H9 (cell line): ENCODE results near the gene KAZN. TPM values are rescaled to one million over a fixed set of nuclear protein-coding genes. Genes with fewer than 3 reads are reported as not detected.

Source experiments
- DNase-seq: peaks from one replicate; pipeline ENCODE4 v3.0.0-alpha.2; 2017
- H2AFZ ChIP-seq: one replicate; pipeline ENCODE4 v1.6.1; 2013; ENCODE audit warnings: mild to moderate bottlenecking, low read length, control low read depth, moderate library complexity
- H2AK5ac ChIP-seq: 2 replicates; pipeline ENCODE4 v1.6.1; 2013; ENCODE audit warnings: low read length, control low read depth, mixed read lengths; ENCODE audit not compliant: insufficient read length
- H2BK120ac ChIP-seq: one replicate; pipeline ENCODE4 v1.6.1; 2013; ENCODE audit warnings: low read depth, mild to moderate bottlenecking, low read length, control low read depth, inconsistent platforms; ENCODE audit not compliant: poor library complexity, severe bottlenecking
- H2BK12ac ChIP-seq: 2 replicates; pipeline ENCODE4 v1.6.1; 2013; ENCODE audit warnings: low read length, control low read depth, mixed read lengths, low read depth; ENCODE audit not compliant: insufficient read length
- H2BK15ac ChIP-seq: 2 replicates; pipeline ENCODE4 v1.6.1; 2013; ENCODE audit warnings: low read depth, low read length, control low read depth
- H2BK20ac ChIP-seq: one replicate; pipeline ENCODE4 v1.6.1; 2013; ENCODE audit warnings: low read depth, mild to moderate bottlenecking, low read length, control low read depth, inconsistent platforms; ENCODE audit not compliant: poor library complexity, severe bottlenecking
- H2BK5ac ChIP-seq: 2 replicates; pipeline ENCODE4 v1.6.1; 2013; ENCODE audit warnings: low read length, control low read depth, mixed read lengths; ENCODE audit not compliant: insufficient read length
- H3K14ac ChIP-seq: 2 replicates; pipeline ENCODE4 v1.6.1; 2013; ENCODE audit warnings: low read length, control low read depth; ENCODE audit not compliant: insufficient read depth
- H3K18ac ChIP-seq: 2 replicates; pipeline ENCODE4 v1.6.1; 2013; ENCODE audit warnings: low read depth, mild to moderate bottlenecking, mixed read lengths, low read length, control low read depth; ENCODE audit not compliant: insufficient read length
- H3K23ac ChIP-seq: 2 replicates; pipeline ENCODE4 v1.6.1; 2013; ENCODE audit warnings: low read length, control low read depth, mixed read lengths, low read depth; ENCODE audit not compliant: insufficient read length
- H3K23me2 ChIP-seq: 2 replicates; pipeline ENCODE4 v1.6.1; 2013; ENCODE audit warnings: low read depth, mild to moderate bottlenecking, mixed read lengths, low read length, control low read depth; ENCODE audit not compliant: insufficient read length, poor library complexity, severe bottlenecking
- H3K27ac ChIP-seq: 2 replicates; pipeline ENCODE4 v1.5.1; 2013; ENCODE audit warnings: low read length, control low read depth, mixed read lengths, low read depth; ENCODE audit not compliant: insufficient read length
- H3K27me3 ChIP-seq: 2 replicates; pipeline ENCODE4 v1.6.1; 2013; ENCODE audit warnings: low read length, control low read depth, inconsistent platforms; ENCODE audit not compliant: insufficient read depth
- H3K4ac ChIP-seq: 2 replicates; pipeline ENCODE4 v1.6.1; 2013; ENCODE audit warnings: low read depth, mild to moderate bottlenecking, control low read depth, inconsistent platforms, low read length, moderate library complexity
- H3K4me1 ChIP-seq: 2 replicates; pipeline ENCODE4 v1.6.1; 2013; ENCODE audit warnings: low read length, control low read depth, inconsistent platforms; ENCODE audit not compliant: insufficient read depth
- H3K4me2 ChIP-seq: 2 replicates; pipeline ENCODE4 v1.6.1; 2013; ENCODE audit warnings: low read length, control low read depth, mixed read lengths; ENCODE audit not compliant: insufficient read length, insufficient read depth
- H3K56ac ChIP-seq: 2 replicates; pipeline ENCODE4 v1.6.1; 2013; ENCODE audit warnings: low read depth, mild to moderate bottlenecking, mixed read lengths, low read length, control low read depth; ENCODE audit not compliant: insufficient read length
- H3K79me1 ChIP-seq: 2 replicates; pipeline ENCODE4 v1.6.1; 2013; ENCODE audit warnings: low read depth, mild to moderate bottlenecking, moderate library complexity, low read length, control low read depth, inconsistent platforms; ENCODE audit not compliant: insufficient read depth, poor library complexity, severe bottlenecking
- H3K79me2 ChIP-seq: 2 replicates; pipeline ENCODE4 v1.6.1; 2013; ENCODE audit warnings: low read length, control low read depth, inconsistent platforms; ENCODE audit not compliant: insufficient read depth
- H3K9ac ChIP-seq: 2 replicates; pipeline ENCODE4 v1.6.1; 2013; ENCODE audit warnings: low read length, control low read depth, mixed read lengths; ENCODE audit not compliant: insufficient read length; ENCODE audit errors: extremely low read depth
- H3K9me3 ChIP-seq: one replicate; pipeline ENCODE4 v1.6.1; 2013; ENCODE audit warnings: low read depth, low read length, inconsistent platforms; ENCODE audit not compliant: control insufficient read depth
- H3T11ph ChIP-seq: one replicate; pipeline ENCODE4 v1.6.1; 2013; ENCODE audit warnings: mild to moderate bottlenecking, low read length, control low read depth, inconsistent platforms
- H4K20me1 ChIP-seq: one replicate; pipeline ENCODE4 v1.6.1; 2013; ENCODE audit not compliant: control insufficient read depth, insufficient read length, insufficient read depth
- H4K5ac ChIP-seq: 2 replicates; pipeline ENCODE4 v1.6.1; 2013; ENCODE audit warnings: low read depth, mild to moderate bottlenecking, mixed read lengths, low read length, control low read depth; ENCODE audit not compliant: insufficient read length
- H4K8ac ChIP-seq: replicated peaks from 2 replicates; pipeline ENCODE4 v1.6.1; 2013; ENCODE audit warnings: low read length, control low read depth, mixed read lengths, low read depth; ENCODE audit not compliant: insufficient read length
- H4K91ac ChIP-seq: 2 replicates; pipeline ENCODE4 v1.6.1; 2013; ENCODE audit warnings: low read depth, mild to moderate bottlenecking, moderate library complexity, mixed read lengths, low read length, control low read depth; ENCODE audit not compliant: insufficient read length
- H3K27ac Mint-ChIP-seq, 3 experiments: 2 replicates in 2 of 3; 3 replicates in 1 of 3; pipeline ENCODE4 v1.8.0; 2020 to 2021; ENCODE audit warnings: mixed read lengths in 3 of 3, mild to moderate bottlenecking in 1 of 3, moderate library complexity in 1 of 3
- H3K27me3 Mint-ChIP-seq: 2 replicates; pipeline ENCODE4 v1.8.0; 2021; ENCODE audit warnings: low read depth, mild to moderate bottlenecking, moderate library complexity, mixed read lengths
- H3K36me3 Mint-ChIP-seq, 3 experiments: 2 replicates in 2 of 3; 3 replicates in 1 of 3; pipeline ENCODE4 v1.8.0; 2020 to 2021; ENCODE audit warnings: low read depth in 3 of 3, mixed read lengths in 3 of 3; ENCODE audit not compliant: insufficient read depth in 1 of 3
- H3K4me1 Mint-ChIP-seq, 2 experiments: 2 replicates each; pipeline ENCODE4 v1.8.0; 2020; ENCODE audit warnings: mixed read lengths in 2 of 2
- H3K4me3 Mint-ChIP-seq, 2 experiments: 2 replicates in 1 of 2; 3 replicates in 1 of 2; pipeline ENCODE4 v1.8.0; 2020 to 2021; ENCODE audit warnings: mild to moderate bottlenecking in 2 of 2, mixed read lengths in 2 of 2, moderate library complexity in 1 of 2
- H3K9me3 Mint-ChIP-seq, 2 experiments: 2 replicates in 1 of 2; 3 replicates in 1 of 2; pipeline ENCODE4 v1.8.0; 2020; ENCODE audit warnings: mild to moderate bottlenecking in 2 of 2, mixed read lengths in 2 of 2, moderate library complexity in 1 of 2
- WGBS: extraction: QIAGEN DNeasy Blood & Tissue Kit; methylation state at CpG from one replicate; pipeline ENCODE4 v1.1.7; 2013; ENCODE audit warnings: missing lambda C conversion rate, low lambda C conversion rate, mixed read lengths; ENCODE audit not compliant: insufficient read length; ENCODE audit errors: extremely low coverage; 5-methylcytosine and 5-hydroxymethylcytosine counted together
- total RNA-seq: library from RNA; stranded (reverse); gene quantifications from 2 replicates; pipeline ENCODE4 v1.2.1, GENCODE V29; 2021
- TF ChIP-seq, protein P1 (sequence below): fragments of 200-600 bp; sonication (generic); conservative IDR thresholded peaks from 3 replicates; pipeline ENCODE4 v1.8.0; 2021; ENCODE audit warnings: antibody characterized with exemption, mild to moderate bottlenecking

KAZN gene
- total RNA-seq, 1 experiment from 2014 or later = 7.6 TPM

DNA sequence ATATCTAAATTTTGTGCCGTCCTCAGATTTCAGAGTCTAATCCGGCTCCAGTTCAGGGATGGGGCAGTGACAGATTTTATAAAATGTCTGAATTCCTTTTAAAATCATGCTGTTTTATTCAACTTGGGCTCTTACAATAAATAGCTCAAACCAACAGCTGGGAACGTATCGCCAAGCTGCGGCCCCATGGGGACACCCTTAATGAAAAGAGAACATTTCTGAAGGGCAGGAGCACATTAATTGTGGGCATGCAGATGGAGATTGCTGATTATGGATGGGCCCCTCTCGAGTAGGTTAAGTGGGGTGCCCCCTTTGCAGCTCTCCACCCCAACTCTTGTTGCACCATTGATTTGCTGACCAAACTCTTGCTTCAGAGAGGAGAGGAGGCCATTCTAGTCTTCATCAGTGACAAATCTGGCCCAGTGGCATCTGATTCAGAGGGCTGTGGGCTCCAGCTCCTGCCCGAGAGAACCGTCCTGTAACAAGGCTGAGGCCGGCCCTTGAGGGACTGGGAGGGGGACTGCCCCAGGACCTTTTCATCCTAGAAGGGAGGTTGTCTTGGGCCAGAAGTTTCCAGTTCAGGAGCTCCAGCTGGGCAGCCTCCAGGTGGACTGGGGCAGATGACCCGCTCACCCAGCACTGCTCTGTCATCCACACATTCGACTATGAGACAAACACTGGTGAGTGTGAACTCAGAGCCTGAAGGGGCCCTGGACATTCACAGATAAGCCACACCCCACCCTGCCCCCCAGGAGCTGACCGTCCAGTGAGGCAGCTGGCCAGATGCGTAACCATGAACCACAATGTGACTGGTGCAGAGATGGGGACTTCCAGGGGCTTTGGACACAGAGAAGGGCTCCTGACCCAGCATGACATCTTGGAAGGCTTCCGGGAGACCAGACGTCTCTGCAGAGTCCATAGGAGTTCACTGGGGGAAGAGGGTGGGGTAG lies 500.0 kb downstream of the KAZN start:
- no peaks in the 10 kb centered on the region for H3K79me1 ChIP-seq
- H3K27ac Mint-ChIP-seq = no peak overlapping the region
- H3K27ac ChIP-seq = no peak overlapping the region
- no peak overlapping the region for H2BK5ac ChIP-seq
- TF ChIP-seq, protein P1, sequence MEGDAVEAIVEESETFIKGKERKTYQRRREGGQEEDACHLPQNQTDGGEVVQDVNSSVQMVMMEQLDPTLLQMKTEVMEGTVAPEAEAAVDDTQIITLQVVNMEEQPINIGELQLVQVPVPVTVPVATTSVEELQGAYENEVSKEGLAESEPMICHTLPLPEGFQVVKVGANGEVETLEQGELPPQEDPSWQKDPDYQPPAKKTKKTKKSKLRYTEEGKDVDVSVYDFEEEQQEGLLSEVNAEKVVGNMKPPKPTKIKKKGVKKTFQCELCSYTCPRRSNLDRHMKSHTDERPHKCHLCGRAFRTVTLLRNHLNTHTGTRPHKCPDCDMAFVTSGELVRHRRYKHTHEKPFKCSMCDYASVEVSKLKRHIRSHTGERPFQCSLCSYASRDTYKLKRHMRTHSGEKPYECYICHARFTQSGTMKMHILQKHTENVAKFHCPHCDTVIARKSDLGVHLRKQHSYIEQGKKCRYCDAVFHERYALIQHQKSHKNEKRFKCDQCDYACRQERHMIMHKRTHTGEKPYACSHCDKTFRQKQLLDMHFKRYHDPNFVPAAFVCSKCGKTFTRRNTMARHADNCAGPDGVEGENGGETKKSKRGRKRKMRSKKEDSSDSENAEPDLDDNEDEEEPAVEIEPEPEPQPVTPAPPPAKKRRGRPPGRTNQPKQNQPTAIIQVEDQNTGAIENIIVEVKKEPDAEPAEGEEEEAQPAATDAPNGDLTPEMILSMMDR = no peak
- H3K4me1 ChIP-seq = 0 out of 2 replicates have a peak, but pooled peaks cover 3% of the 10 kb centered on the region
- no peak overlapping the region for H4K5ac ChIP-seq
- no peak overlapping the region for H3K9ac ChIP-seq
- H3T11ph ChIP-seq = no peak overlapping the region
- no peak overlapping the region for H3K4me3 Mint-ChIP-seq
- no peak overlapping the region for H3K23ac ChIP-seq
- H3K36me3 Mint-ChIP-seq = no peaks in the 10 kb centered on the region
- no peak overlapping the region for H2AFZ ChIP-seq
- peaks cover 19 to 28% of the 10 kb centered on the region in 2 experiments for H3K4me1 Mint-ChIP-seq
- no peak overlapping the region for H2BK15ac ChIP-seq
- H3K18ac ChIP-seq = no peak overlapping the region
- H3K4me2 ChIP-seq = no peak overlapping the region
- no peaks in the 10 kb centered on the region for H3K9me3 Mint-ChIP-seq
- no peak for DNase-seq
- no peak overlapping the region for H2BK20ac ChIP-seq
- H3K27me3 ChIP-seq = peaks cover 3% of the 10 kb centered on the region; the same call in 1 of the 2 replicates
- H3K9me3 ChIP-seq = no peaks in the 10 kb centered on the region
- no peaks in the 10 kb centered on the region for H4K20me1 ChIP-seq
- H4K8ac ChIP-seq = no peak overlapping the region
- H2BK120ac ChIP-seq = no peak overlapping the region
- H3K27me3 Mint-ChIP-seq = peaks cover 40% of the 10 kb centered on the region
- H3K23me2 ChIP-seq = no peaks in the 10 kb centered on the region
- no peak overlapping the region for H4K91ac ChIP-seq
- no peak overlapping the region for H2AK5ac ChIP-seq
- no peak overlapping the region for H3K56ac ChIP-seq
- no peak overlapping the region for H3K4ac ChIP-seq
- H2BK12ac ChIP-seq = no peak overlapping the region
- WGBS = no CpG with 5 or more reads among the region's 15 CpGs
- H3K14ac ChIP-seq = no peak overlapping the region
- H3K79me2 ChIP-seq = no peaks in the 10 kb centered on the region
